ENCODE data around the gene AFAP1L2.

The AFAP1L2 gene

DNA sequence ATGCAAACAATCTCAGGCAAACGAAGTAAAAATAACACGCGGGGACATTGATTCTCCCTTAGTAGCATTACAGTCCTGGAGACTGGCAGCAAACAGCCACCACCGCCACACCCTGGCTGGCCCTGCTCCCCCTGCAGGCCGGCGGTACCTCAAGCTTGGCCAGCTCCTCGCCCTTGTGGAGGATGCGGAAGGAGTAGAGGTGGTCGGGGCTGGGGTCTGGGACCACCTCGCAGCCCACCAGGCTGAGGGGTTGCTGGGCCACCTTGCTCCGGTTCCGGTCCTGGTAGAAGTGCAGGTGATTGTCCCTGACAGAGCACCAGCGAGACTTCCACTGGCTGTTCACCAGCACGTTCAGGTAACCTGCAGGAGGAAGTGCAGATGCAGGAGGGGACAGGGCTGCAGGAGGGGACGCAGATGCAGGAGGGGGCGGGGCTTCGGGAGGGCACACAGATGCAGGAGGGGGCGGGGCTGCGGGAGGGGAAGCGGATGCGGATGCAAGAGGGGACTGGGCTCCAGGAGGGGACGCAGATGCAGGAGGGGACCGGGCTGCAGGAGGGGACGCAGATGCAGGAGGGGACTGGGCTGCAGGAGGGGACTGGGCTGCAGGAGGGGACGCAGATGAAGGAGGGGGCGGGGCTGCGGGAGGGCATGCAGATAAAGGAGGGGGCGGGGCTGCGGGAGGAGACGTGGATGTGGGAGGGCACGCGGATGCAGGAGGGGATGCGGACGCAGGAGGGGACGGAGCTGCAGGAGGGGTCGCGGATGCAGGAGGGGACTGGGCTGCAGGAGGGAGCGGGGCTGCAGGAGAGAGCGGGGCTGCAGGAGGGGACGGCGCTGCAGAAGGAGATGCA is 99.5 kb downstream of the AFAP1L2 start:
- DNase-seq, result peak in 32 of 42 donors; percentile 19 to 65 (median 40)
- intact Hi-C loops (cut with DNase I), result loop anchor here (10.0 kb wide), 1 partner anchor 160 kb away; no protein-coding TSS in a partner anchor

GRCh38 chr10:114304017-114304570 is 100.2 kb downstream of the AFAP1L2 start:
- intact Hi-C loops (cut with DNase I), result loop anchor here (10.0 kb wide), 1 partner anchor 161 kb away; no protein-coding TSS in a partner anchor
- DNase-seq, result peak; percentile 55 to 94 (median 86)

- intact Hi-C loops (cut with DNase I), result loop anchor here (10.0 kb wide), 1 partner anchor 161 kb away; no protein-coding TSS in a partner anchor
- DNase-seq, result no peak
Measured at GRCh38 chr10:114303556-114303955, 100.7 kb downstream of the AFAP1L2 start.

DNA sequence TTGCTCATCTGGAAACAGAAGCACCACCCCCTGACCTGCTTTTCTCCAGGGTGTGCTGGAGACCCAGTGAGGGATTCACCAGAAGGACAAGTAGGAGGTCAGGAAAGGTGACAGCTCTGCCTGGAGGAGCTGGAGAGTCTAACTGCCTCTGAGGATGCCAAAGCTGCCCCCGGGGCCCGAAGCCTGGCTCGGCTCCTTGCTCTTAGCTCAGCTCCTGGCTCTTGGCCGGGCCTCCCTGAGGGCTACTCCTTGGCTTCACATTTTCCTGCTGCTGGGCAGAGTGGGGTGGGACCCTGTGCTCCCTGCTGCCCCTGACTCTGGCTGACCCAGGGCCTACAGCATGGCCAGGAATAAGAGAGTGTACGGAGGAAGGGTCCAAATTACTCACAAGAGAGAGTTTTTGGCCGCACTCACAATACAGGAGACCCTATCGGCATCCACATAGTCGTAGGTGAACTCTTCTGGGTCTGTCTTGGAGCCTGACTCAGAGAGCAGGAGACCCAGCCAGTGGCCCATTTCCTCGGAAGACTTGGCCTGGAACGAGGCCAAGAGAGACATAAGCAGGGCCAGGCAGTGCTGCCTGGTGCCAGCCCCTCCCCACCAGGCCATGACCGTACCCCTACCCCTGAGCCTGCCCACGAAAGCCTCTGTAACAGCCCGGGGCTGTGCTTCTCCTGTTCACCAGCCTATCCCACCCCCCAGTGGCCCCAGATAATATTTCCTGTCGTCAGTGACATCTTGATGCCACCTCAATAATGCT is 102.2 kb downstream of the AFAP1L2 start:
- peak in 5 of 42 donors; percentile 15 to 58 (median 29) for DNase-seq
- intact Hi-C loops (cut with DNase I), result loop anchor here (10.0 kb wide), 1 partner anchor 163 kb away; no protein-coding TSS in a partner anchor

GRCh38 chr10:114301177-114301576 is 103.1 kb downstream of the AFAP1L2 start:
- intact Hi-C loops (cut with DNase I), result loop anchor here (10.0 kb wide), 1 partner anchor 164 kb away; no protein-coding TSS in a partner anchor

GRCh38 chr10:114300036-114300645 is 104.2 kb downstream of the AFAP1L2 start:
- intact Hi-C loops (cut with DNase I), result loop anchor here (10.0 kb wide), 1 partner anchor 165 kb away; no protein-coding TSS in a partner anchor

More at GRCh38 chr10:114301177-114301576, 103.1 kb downstream of the AFAP1L2 start:
- no peak for DNase-seq

GRCh38 chr10:114297136-114297705 is 107.1 kb downstream of the AFAP1L2 start:
- intact Hi-C loops (cut with DNase I), result no loop called here
- DNase-seq, result no peak

More at GRCh38 chr10:114300036-114300645, 104.2 kb downstream of the AFAP1L2 start:
- no peak for DNase-seq

DNA sequence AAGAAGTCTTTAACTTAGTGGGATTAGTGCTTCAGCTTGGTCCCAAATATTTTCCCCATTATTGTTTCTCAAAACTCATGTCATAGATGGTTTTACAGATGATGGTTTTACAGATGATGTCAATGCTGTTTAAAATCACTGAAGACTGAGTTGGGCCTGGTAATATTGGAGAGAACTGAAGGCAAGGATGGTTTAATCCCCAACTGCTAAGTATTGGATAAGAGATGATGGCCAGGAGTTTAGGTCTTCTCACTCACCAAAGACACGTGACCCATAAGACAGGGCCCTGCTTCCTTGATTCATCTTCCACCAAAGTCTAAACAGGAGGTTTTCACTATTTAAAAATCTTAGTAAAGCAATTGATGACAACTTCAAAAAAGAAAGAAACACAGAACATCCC is 108.9 kb downstream of the AFAP1L2 start:
- intact Hi-C loops (cut with DNase I), result no loop called here
- no peak for DNase-seq

DNA sequence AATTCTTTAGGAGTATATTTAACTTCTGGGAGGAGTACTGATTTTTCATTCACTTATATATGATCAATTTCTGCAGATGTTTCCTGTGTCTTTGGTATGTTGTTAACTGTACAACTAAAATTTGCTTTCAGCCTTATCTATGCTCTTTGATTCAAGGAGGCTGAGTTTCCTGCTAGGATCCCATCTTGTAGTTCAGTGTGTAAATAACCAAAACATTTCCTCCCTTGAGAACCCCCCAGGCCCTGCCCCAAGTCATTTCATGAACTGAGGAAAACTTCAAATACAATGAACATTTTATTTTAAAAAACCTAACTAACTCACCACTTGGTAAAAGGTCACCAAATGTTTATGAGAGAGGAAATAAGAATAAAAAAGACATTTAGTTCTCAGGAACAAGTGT is 109.8 kb downstream of the AFAP1L2 start:
- no peak for DNase-seq
- intact Hi-C loops (cut with DNase I), result no loop called here

DNA sequence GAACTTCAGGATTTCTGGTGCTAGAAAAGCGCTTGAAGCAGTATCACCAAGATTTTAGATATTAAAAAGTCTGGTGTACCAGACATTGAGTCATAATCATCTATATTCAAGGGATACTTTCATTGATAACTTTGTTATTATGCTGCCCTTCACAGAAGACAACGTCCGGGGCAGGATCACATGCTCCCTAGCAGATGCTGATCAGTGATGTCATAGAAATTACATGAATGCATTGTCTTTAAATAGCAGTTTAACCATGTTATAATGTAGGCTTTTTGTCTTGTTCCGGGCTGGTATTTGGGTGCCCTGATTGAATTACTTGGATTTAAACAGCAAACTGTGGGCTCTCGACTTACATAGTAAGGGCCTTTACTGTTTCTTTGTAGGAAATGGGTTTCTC is 111.2 kb downstream of the AFAP1L2 start:
- no peak for DNase-seq
- intact Hi-C loops (cut with DNase I), result no loop called here

DNA sequence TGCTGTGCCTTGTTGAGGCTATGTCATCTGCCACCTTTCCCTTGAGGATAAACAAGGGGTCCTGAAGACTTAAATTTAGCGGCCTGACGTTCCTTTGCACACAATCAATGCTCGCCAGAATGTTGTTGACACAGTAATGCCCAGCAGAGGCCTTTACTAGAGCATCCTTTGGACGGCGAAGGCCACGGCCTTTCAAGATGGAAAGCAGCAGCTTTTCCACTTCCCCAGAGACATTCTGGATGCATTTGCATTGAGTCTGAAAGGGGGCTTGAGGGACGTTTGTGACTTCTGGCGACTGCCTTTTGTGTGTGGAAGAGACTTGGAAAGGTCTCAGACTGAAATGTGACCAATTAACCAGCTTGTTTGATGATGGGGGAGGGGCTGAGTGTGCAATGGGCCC is 112.8 kb downstream of the AFAP1L2 start:
- no peak for DNase-seq
- intact Hi-C loops (cut with DNase I), result no loop called here

GRCh38 chr10:114291076-114291475 is 113.2 kb downstream of the AFAP1L2 start:
- intact Hi-C loops (cut with DNase I), result no loop called here
- no peak for DNase-seq

DNA sequence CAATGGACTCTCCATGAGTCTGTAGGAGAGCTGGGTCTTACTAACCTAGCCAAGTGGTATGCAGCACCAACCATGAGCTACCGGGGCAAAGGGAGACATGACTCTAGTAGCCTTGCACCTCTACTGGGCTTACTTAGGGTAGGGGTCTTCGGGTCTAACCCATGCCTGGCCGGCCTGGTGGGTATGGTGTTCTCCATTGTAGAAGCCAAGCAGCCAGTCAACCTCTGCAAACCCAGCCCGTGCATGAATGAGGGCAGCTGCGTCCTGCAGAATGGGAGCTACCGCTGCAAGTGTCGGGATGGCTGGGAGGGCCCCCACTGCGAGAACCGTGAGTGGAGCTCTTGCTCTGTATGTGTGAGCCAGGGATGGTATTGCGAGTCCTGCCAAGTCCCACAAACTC is 114.3 kb downstream of the AFAP1L2 start:
- intact Hi-C loops (cut with DNase I), result no loop called here

DNA sequence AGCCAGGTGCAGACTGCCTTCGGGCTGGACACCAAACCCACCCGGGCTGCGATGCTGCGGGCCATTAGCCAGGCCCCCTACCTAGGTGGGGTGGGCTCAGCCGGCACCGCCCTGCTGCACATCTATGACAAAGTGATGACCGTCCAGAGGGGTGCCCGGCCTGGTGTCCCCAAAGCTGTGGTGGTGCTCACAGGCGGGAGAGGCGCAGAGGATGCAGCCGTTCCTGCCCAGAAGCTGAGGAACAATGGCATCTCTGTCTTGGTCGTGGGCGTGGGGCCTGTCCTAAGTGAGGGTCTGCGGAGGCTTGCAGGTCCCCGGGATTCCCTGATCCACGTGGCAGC is 115.2 kb downstream of the AFAP1L2 start:
- DNase-seq, result peak in 1 of 42 donors; percentile 16
- intact Hi-C loops (cut with DNase I), result no loop called here

More for the DNA sequence above, 114.3 kb downstream of the AFAP1L2 start:
- no peak for DNase-seq

GRCh38 chr10:114288424-114289095 is 115.7 kb downstream of the AFAP1L2 start:
- DNase-seq, result peak in 2 of 42 donors; percentile 12 to 25
- intact Hi-C loops (cut with DNase I), result no loop called here

DNA sequence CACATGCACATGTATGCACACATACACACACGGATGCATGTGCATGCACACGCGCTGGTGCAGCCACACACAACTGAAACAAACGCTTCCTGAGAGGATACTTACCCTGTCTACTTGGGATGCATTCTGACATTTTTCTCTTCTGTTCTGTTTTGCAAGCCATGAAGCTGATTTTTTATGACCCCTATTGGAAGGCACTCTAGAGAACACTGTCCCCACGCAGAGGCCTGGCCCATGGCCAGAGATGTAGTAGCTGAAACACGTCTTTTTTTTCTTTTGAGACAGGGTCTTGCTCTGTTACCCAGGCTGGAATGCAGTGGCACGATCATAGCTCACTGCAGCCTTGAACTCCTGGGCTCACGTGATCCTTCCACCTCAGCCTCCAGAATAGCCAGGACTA is 117.4 kb downstream of the AFAP1L2 start:
- no peak for DNase-seq
- intact Hi-C loops (cut with DNase I), result no loop called here

DNA sequence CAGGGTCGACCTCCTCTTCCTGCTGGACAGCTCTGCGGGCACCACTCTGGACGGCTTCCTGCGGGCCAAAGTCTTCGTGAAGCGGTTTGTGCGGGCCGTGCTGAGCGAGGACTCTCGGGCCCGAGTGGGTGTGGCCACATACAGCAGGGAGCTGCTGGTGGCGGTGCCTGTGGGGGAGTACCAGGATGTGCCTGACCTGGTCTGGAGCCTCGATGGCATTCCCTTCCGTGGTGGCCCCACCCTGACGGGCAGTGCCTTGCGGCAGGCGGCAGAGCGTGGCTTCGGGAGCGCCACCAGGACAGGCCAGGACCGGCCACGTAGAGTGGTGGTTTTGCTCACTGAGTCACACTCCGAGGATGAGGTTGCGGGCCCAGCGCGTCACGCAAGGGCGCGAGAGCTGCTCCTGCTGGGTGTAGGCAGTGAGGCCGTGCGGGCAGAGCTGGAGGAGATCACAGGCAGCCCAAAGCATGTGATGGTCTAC is 118.3 kb downstream of the AFAP1L2 start:
- intact Hi-C loops (cut with DNase I), result no loop called here
- DNase-seq, result peak in 1 of 42 donors; percentile 25
